Anterior cingulate cortex (tissue), 58 donors: ENCODE results near the gene TEX19.
"Not testable (repeated sequence)": the region's sequence is repeated elsewhere in the genome, so short reads cannot be mapped to it uniquely, and the experiment has no call there.

ENCODE experiments used
- DNase-seq, 58 donors: peaks; one replicate each; lab custom pipeline; 2025; lab: John Stamatoyannopoulos, UW

The TEX19 gene

DNA sequence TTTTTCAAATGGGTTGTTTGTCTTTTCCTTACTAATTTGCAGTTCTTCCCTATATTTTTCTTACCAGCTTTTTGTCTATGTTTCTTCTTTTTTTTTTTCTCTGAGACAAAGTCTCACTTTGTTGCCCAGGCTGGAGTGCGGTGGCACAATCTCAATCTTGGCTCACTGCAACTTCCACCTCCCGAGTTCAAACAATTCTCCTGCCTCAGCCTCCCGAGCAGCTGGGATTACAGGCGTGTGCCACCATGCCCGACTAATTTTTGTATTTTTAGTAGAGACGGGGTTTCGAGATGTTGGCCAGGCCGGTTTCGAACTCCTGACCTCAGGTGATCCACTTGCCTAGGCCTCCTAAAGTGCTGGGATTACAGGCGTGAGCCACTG, 14.0 kb downstream of the TEX19 start:
- DNase-seq, result not testable (repeated sequence)

DNA sequence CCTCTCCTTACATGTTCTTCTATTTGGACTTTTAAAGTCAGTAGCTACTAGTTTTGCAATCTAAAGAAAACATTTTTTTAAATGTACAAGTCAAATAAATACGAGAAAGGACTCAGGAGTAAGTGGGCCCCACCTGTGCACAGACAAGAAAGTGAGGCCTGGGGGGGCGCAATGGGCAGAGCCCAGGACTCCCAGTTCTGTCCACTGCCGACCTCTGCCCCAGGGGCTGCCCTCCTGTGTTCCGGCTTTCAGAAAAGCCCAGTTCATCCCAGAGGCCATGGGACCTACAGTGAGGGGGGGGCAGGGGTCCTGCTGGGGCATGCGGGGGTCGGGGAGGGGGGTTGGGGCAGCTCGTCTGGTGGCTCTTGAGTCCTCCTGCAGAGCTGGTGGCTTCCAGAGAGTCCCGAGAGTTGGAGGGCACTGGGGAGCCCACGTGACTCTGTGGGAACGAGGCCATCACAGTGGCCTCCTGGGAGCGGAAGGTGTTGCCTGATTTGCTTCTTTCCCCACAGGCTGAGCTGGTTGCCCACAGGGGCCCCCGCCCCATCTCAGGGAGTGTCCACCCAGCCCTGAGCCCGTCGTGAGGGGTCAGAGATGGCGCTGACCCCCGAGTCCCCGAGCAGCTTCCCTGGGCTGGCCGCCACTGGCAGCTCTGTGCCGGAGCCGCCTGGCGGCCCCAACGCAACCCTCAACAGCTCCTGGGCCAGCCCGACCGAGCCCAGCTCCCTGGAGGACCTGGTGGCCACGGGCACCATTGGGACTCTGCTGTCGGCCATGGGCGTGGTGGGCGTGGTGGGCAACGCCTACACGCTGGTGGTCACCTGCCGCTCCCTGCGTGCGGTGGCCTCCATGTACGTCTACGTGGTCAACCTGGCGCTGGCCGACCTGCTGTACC, 14.9 kb downstream of the TEX19 start:
- no peak for DNase-seq

- no peak for DNase-seq
Measured at GRCh38 chr17:82374626-82375331, 15.7 kb downstream of the TEX19 start.

- no peak for DNase-seq
Measured at GRCh38 chr17:82375359-82376041, 16.5 kb downstream of the TEX19 start.

DNA sequence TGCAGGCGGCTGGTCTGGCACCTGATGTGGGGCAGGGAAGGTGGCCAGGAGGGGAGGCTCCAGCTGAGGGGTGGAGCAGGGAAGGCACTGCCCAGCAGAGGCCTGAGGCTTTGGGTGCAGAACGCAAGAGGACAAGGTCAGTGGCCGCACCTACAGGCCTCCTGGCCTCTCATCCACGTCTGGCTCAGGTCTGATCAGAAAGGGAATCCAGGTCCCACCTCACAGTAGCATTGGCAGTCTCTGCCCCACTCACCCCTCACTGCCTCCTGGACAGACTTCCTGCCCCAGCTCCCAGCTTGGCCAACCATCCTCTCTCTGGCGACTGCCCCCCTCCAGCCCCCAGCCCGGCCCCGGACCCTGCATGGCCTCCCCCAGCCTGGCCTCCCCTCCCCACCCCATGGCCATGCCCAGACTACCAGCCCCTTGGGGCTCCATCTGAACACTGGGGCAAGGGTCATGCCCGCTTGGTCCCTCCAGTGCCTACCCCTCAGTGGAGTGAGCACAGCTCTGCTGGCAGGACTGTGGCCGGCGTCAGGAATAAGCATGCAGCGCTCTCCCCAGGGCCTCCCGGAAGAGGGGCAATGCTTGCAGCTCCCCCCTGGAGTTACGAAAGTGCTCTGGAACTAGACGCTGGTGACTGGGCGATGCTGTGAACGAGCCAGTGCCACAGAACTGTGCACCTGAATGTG, 17.1 kb downstream of the TEX19 start:
- DNase-seq, result no peak

- not testable (repeated sequence) for DNase-seq
Measured at GRCh38 chr17:82377294-82377693, 18.2 kb downstream of the TEX19 start.

DNA sequence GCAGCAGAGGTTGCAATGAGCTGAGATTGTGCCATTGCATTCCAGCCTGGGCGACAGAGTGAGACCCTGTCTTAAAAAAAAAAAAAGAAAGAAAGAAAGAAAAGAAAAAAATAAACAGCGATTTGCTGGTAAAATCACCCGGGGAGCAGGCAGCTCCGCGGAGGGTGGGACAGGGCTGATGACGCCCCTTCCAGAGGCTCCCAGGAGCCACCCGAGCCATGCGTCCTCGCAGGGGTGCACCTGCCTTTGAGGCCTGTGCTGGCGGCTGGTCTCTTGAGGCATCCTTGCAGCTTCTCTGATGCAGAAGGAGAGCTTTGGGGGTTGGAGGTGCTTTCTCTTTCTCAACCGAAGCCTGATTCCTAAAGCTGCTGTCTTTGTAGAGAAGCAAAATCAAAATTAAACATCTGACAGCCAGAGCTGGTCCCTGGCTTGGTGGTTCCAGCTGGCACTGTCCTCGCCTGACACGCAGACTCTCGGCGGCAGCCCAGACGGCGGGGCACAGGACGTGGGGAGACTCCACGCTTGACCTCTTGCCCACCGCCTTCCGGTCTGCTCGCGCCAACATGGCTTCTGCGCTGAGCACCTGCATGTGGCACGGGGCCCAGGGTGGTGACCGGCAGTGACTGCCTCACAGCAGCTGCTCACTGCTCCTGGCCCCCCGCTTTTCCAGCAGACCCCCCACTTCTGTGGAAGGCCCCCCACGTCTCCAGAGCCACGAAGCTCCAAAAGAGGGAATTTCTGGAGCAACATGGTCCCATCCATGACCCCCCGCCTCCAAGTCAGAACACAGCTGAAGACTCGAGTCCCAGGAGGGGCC, 19.1 kb downstream of the TEX19 start:
- DNase-seq, result no peak

DNA sequence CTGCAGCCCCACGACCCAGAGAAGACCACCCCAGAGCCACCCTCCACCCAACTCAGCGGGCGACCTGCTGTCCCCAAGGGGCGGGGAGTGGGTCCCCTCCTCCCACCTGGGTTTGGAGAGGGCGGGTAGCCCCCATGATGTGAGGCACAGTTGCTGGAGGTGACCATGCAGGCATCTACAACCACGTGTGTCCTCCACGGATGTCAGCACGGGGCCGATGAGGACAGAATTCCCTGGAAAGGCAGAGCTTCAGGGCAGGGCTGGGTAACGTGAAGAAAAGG, 19.6 kb downstream of the TEX19 start:
- no peak for DNase-seq

GRCh38 chr17:82380860-82381702, 22.0 kb downstream of the TEX19 start:
- peak in 1 of 58 donors; percentile 16 for DNase-seq

- DNase-seq, result not testable (repeated sequence)
Measured at GRCh38 chr17:82381703-82382009, 22.6 kb downstream of the TEX19 start.

DNA sequence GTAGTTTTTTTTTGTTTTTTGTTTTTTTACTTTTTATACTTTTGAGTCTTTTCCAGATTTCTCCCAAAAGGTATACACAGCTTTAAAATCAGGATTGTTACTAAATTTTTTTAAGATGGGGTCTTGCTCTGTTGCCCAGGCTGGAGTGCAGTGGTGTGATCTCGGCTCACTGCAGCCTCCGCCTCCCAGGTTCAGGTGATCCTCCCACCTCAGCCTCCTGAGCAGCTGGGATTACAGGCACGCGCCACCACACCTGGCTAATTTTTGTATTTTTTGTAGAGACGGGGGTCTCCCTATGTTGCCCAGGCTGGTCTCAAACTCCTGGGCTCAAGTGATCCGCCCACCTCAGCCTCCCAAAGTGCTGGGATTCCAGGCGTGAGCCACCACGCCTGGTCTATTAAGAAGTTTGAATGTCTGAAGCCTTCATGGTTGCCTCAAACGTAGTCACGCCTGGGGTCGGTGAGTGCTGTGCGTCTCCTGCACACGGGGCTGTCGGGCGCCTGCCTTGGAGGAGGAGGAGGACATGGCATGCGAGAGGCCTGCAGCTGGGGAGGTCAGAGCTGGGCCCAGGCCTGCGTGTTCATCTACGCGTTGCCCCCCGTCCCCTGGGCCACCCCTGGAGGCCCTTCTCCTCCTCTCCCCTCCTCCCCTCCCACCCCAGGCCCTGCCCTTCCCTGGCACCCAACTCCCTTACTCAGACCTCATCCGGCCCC, 23.3 kb downstream of the TEX19 start:
- DNase-seq, result not testable (repeated sequence)

DNA sequence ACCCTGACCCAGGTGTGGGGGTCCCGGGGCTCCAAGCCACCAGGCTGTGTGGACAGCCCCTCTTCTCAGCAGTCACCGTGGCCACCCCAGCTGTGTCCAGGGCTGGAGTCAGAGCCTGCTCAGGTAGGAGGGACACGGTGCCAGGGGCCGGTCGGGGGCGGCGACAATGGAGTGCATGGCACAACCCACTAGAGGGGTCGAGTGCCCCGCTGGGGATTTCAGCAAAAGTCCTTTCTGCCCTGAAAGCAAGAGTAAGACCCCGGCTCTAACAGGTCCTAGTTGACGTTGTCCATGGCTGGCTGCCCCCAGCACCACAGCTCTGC, 23.8 kb downstream of the TEX19 start:
- no peak for DNase-seq

DNA sequence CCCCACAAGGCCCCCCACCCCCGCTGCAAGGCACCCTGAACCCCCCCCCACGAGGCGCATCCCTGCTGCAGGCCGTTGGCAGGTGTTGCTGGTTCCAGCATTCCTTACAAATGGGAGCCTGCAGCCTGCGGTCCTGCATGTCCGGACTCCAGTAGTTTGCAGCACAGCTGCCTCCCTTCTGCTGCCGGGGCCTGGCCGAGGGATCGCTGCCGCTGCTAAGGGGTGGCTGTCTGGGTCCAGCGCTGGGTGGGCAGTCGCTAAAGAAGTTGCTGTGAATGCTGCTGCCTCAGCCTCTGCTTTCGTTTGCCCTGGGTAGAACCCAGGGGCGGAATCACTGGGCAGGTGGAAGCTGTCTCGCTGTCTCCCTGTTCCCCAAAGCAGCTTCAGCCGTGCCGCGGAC, 24.4 kb downstream of the TEX19 start:
- DNase-seq, result no peak

GRCh38 chr17:82384051-82384729, 25.1 kb downstream of the TEX19 start:
- DNase-seq, result no peak

DNA sequence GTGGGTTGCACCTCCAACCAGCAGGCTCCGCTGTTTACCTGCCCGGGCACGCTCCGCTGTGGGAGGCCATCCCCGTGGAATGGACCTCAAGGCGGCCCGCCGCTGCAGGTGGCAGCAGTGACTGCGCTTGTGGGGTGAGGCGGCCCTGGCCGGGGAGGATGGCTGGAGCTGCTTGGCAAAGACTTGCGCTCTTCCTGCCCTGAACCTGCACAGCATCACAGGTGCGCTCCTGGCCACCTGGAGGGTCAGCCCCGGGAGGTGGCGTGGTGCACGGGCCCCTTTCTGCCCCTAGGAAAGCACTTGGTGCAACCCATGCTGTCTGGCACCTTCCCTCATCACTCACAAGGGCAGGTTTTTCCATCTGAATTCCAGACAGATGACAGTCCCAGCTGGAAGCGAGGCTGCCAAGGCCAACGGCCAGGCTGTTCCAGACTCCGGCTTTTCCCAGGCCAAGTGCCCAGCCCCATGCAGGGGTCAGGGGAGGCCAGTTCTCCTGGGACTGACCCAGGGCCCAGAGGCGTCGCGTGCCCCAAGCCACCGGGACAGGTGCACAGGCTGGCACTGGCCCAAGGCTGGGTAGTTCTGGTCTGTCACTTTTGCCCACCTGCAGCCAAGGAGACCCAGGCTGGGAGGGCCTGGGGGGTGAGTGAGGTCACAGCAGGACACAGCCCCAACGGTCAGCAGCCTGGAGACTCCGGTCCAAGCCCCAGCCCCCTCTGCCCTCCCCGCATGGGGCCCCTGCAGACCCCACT, 25.9 kb downstream of the TEX19 start:
- peak in 4 of 58 donors; percentile 11 to 17 (median 12) for DNase-seq

GRCh38 chr17:82385559-82386254, 26.7 kb downstream of the TEX19 start:
- DNase-seq, result no peak
